Fibroblast of the aortic adventitia (primary cell): ENCODE results near the gene NUBP2. TPM values are rescaled to one million over a fixed set of nuclear protein-coding genes. Genes with fewer than 3 reads are reported as not detected.

Experiments used
- DNase-seq: peaks from one replicate; pipeline ENCODE4 v3.0.0-alpha.2; 2010; ENCODE audit warnings: low read depth
- H3K4me3 ChIP-seq: 2 replicates; pipeline ENCODE4 v1.5.1; 2011; ENCODE audit warnings: low read depth, mild to moderate bottlenecking, control low read depth, low read length, moderate library complexity
- total RNA-seq: library from RNA; depleted of rRNA; stranded (reverse); fragments of >200 nt; gene quantifications from 2 replicates; pipeline ENCODE4 v1.2.3, GENCODE V29; 2012; ENCODE audit warnings: low replicate concordance
- TF ChIP-seq, protein P1 (sequence below): IDR thresholded peaks from 2 replicates; pipeline ENCODE4 v1.5.1; 2011; ENCODE audit warnings: mild to moderate bottlenecking, low read length, control low read depth, inconsistent platforms; ENCODE audit not compliant: insufficient read depth

NUBP2 gene
- total RNA-seq, 1 donor = 44.6 TPM

DNA sequence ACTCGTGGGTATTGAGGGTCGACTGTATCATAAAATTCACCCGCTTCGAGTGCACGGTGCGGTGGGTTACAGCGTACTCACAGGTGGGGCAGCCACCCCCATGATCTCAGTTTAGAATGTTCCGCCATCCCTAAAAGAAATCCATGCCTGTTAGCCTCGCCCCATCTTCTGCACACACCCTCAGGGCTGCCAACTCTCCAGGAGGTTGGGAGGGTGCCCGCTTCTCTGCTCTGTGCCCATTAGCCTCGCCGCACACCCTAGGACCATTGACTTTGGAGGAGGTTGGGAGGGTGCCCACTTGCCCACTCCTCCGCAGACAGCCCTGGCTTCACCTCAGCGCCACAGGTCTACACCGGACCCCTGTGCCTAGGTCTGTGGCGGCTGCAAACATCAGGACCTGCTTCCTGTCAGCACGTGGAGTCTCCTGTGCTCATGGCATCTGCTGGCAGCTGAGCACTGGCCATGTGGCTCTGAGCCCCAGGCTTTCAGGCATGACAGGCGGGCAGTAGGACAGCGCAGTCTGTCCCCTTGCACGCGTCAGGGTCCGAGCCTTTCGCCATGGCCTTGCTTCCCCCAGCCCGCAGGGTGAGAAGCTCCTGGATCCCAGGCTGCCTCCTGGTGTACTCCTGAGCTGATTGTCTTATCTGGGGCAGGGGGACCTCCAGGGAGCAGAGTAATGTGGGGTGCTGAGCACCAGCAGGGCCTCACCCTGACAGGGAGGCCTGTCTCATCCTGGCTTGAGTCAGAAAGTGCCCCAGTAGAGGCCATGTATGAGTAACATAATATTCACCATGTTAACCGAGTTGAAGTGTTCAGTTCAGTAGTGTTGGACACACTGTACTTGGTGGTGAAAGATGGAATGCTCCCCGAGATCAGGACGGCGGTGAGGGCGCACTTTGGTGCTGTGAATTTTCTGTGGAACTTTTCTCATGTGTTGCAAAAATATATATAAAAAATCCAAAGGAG is 33.3 kb upstream of the NUBP2 start:
- TF ChIP-seq, protein P1, sequence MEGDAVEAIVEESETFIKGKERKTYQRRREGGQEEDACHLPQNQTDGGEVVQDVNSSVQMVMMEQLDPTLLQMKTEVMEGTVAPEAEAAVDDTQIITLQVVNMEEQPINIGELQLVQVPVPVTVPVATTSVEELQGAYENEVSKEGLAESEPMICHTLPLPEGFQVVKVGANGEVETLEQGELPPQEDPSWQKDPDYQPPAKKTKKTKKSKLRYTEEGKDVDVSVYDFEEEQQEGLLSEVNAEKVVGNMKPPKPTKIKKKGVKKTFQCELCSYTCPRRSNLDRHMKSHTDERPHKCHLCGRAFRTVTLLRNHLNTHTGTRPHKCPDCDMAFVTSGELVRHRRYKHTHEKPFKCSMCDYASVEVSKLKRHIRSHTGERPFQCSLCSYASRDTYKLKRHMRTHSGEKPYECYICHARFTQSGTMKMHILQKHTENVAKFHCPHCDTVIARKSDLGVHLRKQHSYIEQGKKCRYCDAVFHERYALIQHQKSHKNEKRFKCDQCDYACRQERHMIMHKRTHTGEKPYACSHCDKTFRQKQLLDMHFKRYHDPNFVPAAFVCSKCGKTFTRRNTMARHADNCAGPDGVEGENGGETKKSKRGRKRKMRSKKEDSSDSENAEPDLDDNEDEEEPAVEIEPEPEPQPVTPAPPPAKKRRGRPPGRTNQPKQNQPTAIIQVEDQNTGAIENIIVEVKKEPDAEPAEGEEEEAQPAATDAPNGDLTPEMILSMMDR = no peak
- DNase-seq = no peak
- H3K4me3 ChIP-seq = no peak overlapping the region

DNA sequence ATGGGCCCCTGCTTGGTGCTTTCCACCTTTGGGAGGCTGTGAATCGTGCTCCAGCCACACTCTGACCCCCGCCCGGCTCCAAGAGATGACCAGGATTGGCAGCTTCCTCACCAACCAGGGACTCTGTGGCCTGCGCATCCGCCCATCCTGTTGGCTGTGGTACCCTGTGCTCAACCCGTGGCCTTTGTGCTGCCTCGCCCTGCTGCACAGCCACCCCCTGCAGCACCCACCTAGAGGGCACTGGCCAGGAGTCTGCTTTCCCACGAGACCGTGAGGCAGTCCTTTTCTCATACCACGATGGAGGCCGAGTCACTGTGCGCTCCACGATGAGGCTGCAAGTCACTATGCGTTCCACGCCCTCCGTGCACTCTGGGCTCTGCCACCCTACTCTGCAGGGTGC is 30.8 kb upstream of the NUBP2 start:
- no peak for DNase-seq
- TF ChIP-seq, protein P1 = no peak
- no peak overlapping the region for H3K4me3 ChIP-seq

DNA sequence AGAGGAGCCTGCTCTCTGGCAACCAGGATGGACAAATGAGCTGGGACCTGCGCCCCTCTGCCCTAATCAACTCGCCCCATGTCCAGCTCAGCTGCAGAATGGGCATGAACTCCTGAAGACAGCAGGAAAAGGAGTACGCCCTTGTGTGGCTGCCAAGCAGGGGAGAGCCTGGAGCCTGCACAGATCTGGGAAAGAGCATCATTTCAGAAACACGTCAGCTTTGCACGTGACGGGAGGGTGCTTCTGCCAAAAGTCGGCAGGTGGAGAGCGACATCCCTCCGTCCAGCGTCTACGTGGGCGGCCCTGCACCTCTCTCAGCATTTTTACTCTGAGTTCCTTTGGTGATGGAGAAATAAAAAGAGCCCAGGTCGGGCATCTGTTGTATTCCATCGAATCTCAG is 29.9 kb upstream of the NUBP2 start:
- no peak for DNase-seq
- TF ChIP-seq, protein P1 = no peak
- no peak overlapping the region for H3K4me3 ChIP-seq

DNA sequence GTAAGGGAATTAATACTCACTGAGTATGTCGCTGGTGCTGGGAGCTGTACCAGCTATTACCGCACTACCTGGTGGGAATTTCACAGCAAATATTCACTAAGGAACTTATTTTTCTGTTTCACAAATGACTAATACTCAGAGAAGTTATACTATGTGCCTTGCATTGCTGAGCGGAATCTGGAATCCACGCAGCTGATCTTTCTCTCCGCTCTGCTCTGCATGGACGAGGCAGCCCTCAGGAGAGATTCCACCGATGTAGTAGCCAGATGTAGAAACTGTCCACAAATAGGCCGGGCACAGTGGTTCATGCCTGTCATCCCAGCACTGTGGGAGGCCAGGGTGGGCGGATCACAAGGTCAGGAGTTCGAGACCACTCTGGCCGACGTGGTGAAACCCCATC is 28.6 kb upstream of the NUBP2 start:
- DNase-seq = no peak
- no peak overlapping the region for H3K4me3 ChIP-seq
- TF ChIP-seq, protein P1 = no peak

DNA sequence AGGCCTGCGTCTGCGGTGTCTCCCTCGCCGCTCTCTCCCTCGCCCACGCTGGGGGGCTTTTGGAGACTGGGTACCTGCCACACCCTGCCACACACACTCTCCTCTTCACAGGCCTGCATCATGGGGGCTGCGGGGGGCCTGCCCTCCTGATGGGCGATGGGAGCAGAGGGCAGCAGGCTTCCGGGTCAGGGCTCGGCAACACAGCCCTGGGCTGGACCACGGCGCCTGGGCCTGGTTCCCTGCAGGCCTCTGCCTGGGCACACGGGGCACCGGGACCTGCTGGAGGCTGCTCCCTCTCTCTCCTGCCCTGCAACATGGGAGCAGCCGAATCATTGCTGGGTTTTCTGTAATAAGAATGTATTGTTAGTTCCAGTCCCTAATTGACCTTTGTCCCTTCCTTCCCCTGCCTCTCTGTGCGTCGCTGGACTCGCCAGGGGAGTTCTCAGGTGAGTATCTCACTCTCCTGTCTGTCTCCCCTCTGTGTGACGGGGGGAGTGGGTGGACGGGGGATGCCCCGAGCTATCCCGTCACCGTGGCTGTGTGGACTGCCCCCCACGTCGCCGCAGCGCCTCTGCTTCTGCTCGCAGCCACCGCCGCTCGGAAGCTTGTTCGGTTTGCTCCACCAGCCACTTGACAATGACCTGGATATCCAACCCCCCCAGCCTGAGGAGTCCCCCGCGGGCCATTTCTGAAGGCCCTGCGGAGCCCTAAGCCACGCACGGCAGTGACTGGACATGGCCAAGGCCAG is 24.9 kb upstream of the NUBP2 start:
- no peak overlapping the region for H3K4me3 ChIP-seq
- DNase-seq = no peak
- TF ChIP-seq, protein P1 = no peak

DNA sequence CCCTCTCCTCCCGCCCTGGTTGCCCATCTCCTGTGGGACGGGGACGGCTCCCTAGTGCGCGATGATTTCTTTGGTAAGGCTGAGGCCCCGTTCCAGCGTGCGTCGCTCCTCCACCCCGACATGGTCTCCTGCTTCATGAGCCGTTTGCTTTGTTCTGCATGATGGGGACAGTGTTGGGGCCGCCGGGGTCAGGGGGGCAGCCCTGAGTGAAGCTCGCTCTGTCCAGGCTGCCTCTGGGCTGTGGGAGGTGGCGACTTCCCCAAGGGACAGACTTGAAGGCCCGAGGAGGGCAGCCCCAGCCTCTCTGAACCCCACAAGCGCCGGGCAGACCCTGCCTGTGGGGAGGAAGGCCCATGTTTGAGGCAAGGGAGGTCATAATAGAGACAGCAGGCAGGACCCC is 23.8 kb upstream of the NUBP2 start:
- TF ChIP-seq, protein P1 = no peak
- DNase-seq = no peak
- no peak overlapping the region for H3K4me3 ChIP-seq
